ENCODE results near the gene ALDOA. TPM values are rescaled to one million over a fixed set of nuclear protein-coding genes. Genes with fewer than 3 reads are reported as not detected.
"Not testable (repeated sequence)": the region's sequence is repeated elsewhere in the genome, so short reads cannot be mapped to it uniquely, and the experiment has no call there.

The ALDOA gene
- total RNA-seq, 1 donor, result 343 TPM

DNA sequence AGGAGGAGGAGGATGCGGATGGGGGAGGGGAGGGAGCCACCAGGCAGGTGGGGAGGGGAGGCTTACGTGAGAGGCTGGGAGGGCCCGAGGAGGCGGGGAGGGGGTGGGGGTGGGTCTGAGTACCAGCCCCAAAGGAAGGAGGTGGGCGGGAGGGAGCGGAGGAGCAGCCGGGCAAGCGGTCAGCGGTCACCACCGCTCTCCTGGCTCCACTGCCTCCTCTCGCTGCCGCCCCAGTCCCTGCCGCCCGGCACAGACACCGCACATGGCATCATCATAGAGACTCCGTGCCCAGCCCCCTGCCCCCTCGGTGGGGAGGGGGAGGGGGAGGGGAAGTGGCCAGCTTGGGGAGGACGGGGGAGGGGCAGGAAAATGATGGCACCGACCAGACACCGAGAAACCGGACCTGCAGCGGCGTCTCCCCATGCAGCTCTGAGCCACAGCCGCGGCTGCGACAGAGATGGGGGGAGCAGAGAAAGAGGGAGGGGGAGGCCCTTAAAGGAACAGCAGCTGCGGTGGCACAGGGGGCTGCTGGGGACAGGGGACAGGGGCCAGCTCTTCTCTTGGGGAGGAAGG lies 34.6 kb upstream of the ALDOA start, which contains the start of gene TLCD3B:
TSS of gene TLCD3B (minus strand) at position 431 of the 573 bp plus-strand sequence. CDS start 744 bp downstream, outside the sequence.
- no peak within 1 kb of the TSS for H3K4me3 ChIP-seq (ENCODE audit: low read length)
- H3K4me1 ChIP-seq (ENCODE audit: insufficient read depth, low read length), result no peaks in the 10 kb centered on the region
- H3K27me3 ChIP-seq (ENCODE audit: insufficient read depth, low read length), result peaks cover 26% of the 10 kb centered on the region
- H3K9me3 ChIP-seq (ENCODE audit: low read depth, low read length), result no peaks in the 10 kb centered on the region

- H3K27me3 ChIP-seq (ENCODE audit: insufficient read depth, low read length), result peaks cover 26% of the 10 kb centered on the region
- no peaks in the 10 kb centered on the region for H3K4me1 ChIP-seq (ENCODE audit: insufficient read depth, low read length)
- H3K9me3 ChIP-seq (ENCODE audit: low read depth, low read length), result no peaks in the 10 kb centered on the region
- H3K4me3 ChIP-seq (ENCODE audit: low read length), result no peak overlapping the region
Measured at GRCh38 chr16:30031477-30031918, 34.1 kb upstream of the ALDOA start.

GRCh38 chr16:30032083-30032819 lies 33.3 kb upstream of the ALDOA start:
- no peaks in the 10 kb centered on the region for H3K9me3 ChIP-seq (ENCODE audit: low read depth, low read length)
- H3K27me3 ChIP-seq (ENCODE audit: insufficient read depth, low read length), result peaks cover 26% of the 10 kb centered on the region
- H3K4me1 ChIP-seq (ENCODE audit: insufficient read depth, low read length), result no peaks in the 10 kb centered on the region
- H3K4me3 ChIP-seq (ENCODE audit: low read length), result no peak overlapping the region

DNA sequence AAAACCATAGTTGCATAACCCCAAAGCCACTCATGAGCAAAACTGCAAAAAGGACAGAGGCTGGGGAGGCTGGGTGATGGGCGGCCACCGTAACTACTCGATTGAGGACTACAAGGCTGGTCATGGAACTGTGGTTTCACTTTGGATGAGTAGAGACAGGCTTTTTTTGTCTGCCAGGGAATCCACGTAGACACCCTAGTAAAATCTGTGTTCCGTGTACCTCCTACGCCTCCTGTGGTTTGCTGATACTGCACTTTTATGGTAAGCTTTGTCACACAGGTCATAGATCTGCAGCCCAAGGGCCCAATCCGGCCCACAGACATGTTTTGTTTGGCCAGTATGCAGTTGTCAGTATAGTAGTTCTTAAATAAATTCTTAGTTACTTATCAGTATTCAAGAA lies 32.3 kb upstream of the ALDOA start:
- Histone ChIP-seq H3K9me3 (ENCODE audit: low read depth, low read length) (no peaks in the 10 kb centered on the region), H3K4me3 (ENCODE audit: low read length) (no peak overlapping the region), H3K4me1 (ENCODE audit: insufficient read depth, low read length) (no peaks in the 10 kb centered on the region), H3K27me3 (ENCODE audit: insufficient read depth, low read length) (peaks cover 26% of the 10 kb centered on the region)

- Histone ChIP-seq H3K4me3 (ENCODE audit: low read length) (no peak overlapping the region), H3K9me3 (ENCODE audit: low read depth, low read length) (no peaks in the 10 kb centered on the region), H3K27me3 (ENCODE audit: insufficient read depth, low read length) (no peaks in the 10 kb centered on the region), H3K4me1 (ENCODE audit: insufficient read depth, low read length) (no peaks in the 10 kb centered on the region)
Measured at GRCh38 chr16:30040221-30040620, 25.3 kb upstream of the ALDOA start.

GRCh38 chr16:30040690-30041089 lies 24.9 kb upstream of the ALDOA start:
- H3K9me3 ChIP-seq (ENCODE audit: low read depth, low read length); H3K27me3 ChIP-seq (ENCODE audit: insufficient read depth, low read length); H3K4me1 ChIP-seq (ENCODE audit: insufficient read depth, low read length); H3K4me3 ChIP-seq (ENCODE audit: low read length): not testable (repeated sequence)

GRCh38 chr16:30041841-30042240 lies 23.7 kb upstream of the ALDOA start:
- Histone ChIP-seq H3K27me3 (ENCODE audit: insufficient read depth, low read length) (no peaks in the 10 kb centered on the region), H3K9me3 (ENCODE audit: low read depth, low read length) (no peaks in the 10 kb centered on the region), H3K4me1 (ENCODE audit: insufficient read depth, low read length) (no peaks in the 10 kb centered on the region), H3K4me3 (ENCODE audit: low read length) (no peak overlapping the region)

DNA sequence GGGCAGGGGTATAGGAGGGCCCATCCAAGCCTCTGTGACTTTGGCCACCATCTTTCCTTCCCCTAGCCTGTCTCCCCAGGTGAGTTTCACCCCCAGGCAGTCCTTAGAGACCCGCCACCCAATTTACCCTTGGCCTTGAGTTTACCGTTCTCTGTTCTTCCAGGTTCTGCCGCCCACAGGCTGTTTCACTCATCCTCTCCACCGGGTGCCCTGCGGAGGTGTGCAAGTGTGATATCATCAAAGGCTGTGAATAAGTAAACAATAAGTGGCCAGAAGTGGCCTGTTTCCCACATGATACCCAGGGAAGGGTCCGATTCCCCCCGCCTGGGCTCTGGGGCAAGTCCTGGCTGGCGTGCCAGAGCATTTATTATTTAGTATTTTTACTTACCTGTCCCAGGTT lies 19.4 kb upstream of the ALDOA start:
- no peak overlapping the region for H3K4me3 ChIP-seq (ENCODE audit: low read length)
- no peaks in the 10 kb centered on the region for H3K9me3 ChIP-seq (ENCODE audit: low read depth, low read length)
- H3K4me1 ChIP-seq (ENCODE audit: insufficient read depth, low read length), result no peaks in the 10 kb centered on the region
- no peaks in the 10 kb centered on the region for H3K27me3 ChIP-seq (ENCODE audit: insufficient read depth, low read length)

DNA sequence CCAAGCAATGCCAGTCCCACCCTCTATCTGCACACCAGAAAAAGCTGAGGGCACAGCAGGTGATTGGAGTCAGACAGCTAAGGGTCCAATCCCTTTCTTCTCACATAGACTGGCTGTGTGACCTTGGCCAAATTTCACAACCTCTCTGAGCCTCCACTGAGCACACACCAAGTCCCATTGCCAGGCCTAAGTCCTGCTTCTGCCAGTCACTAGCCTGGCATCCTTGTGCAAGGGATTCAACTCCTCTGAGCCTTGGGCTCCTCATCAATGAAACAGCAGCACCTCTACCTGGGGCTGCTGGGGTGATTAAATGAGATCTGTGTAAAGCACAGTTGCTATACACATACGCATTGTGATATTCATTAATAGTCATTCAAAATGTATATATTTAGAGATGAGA lies 19.0 kb upstream of the ALDOA start:
- Histone ChIP-seq H3K4me1 (ENCODE audit: insufficient read depth, low read length) (no peaks in the 10 kb centered on the region), H3K4me3 (ENCODE audit: low read length) (no peak overlapping the region), H3K9me3 (ENCODE audit: low read depth, low read length) (no peaks in the 10 kb centered on the region), H3K27me3 (ENCODE audit: insufficient read depth, low read length) (no peaks in the 10 kb centered on the region)

- H3K27me3 ChIP-seq (ENCODE audit: insufficient read depth, low read length), result no peaks in the 10 kb centered on the region
- H3K4me3 ChIP-seq (ENCODE audit: low read length), result no peak overlapping the region
- no peaks in the 10 kb centered on the region for H3K9me3 ChIP-seq (ENCODE audit: low read depth, low read length)
- H3K4me1 ChIP-seq (ENCODE audit: insufficient read depth, low read length), result peaks cover 17% of the 10 kb centered on the region
Measured at GRCh38 chr16:30049871-30050270, 15.7 kb upstream of the ALDOA start.

DNA sequence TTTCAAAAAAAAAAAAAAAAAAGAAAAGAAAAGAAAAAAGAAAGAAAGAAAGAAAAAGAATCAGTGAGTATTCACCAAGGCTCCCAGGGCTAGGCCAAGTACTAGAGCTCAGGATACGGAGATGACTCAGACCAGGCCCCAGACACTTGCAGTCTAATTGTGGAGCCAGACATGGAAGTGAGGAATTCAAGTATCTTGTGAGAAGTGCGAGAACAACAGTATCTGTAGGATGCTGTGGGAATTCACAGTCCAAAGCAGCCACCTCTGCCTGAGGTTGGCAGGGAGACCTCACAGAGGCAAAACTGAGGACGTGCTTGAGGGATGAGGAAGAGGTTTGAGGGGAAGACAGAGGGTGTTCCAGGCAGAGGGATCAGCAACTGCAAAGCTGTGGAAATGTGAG lies 14.0 kb upstream of the ALDOA start:
- Histone ChIP-seq H3K4me3 (ENCODE audit: low read length) (no peak overlapping the region), H3K27me3 (ENCODE audit: insufficient read depth, low read length) (no peaks in the 10 kb centered on the region), H3K9me3 (ENCODE audit: low read depth, low read length) (no peaks in the 10 kb centered on the region), H3K4me1 (ENCODE audit: insufficient read depth, low read length) (peaks cover 19% of the 10 kb centered on the region)

- H3K4me3 ChIP-seq (ENCODE audit: low read length), result peak overlapping the region; percentile 44
- H3K9me3 ChIP-seq (ENCODE audit: low read depth, low read length), result no peaks in the 10 kb centered on the region
- peaks cover 19% of the 10 kb centered on the region for H3K4me1 ChIP-seq (ENCODE audit: insufficient read depth, low read length)
- H3K27me3 ChIP-seq (ENCODE audit: insufficient read depth, low read length), result no peaks in the 10 kb centered on the region
Measured at GRCh38 chr16:30052671-30053372, 12.7 kb upstream of the ALDOA start.

DNA sequence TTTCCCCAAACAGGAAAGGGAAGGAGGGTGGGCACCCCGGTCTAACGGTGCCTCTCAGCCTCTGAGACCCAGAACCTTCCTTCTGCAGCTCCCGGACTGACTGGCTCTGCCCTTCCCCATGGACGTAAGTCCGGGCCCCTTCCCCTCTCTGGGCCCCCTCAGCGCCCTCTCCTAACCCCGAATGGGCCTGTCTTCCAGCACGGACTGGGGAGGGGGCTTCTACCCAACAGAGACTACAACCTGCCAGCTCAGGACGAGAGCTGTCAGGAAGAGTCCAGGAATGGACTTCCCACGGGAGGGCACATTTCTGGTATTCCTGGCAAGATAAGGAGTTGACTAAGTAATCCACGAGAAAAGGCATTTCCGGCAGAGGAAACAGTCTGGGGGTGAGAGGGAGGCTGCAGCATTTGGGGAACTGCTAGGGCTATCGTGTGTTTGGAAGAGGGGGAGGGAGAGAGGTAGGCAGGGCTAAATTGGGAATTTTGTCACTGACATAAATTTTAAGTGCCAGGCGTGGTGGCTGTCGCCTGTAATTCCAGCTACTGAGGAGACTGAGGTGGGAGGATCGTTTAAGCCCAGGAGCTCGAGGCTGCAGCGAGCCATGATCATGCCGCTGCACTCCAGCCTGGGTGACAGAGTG lies 12.1 kb upstream of the ALDOA start:
- Histone ChIP-seq H3K27me3 (ENCODE audit: insufficient read depth, low read length) (no peaks in the 10 kb centered on the region), H3K4me1 (ENCODE audit: insufficient read depth, low read length) (peaks cover 19% of the 10 kb centered on the region), H3K4me3 (ENCODE audit: low read length) (peak overlapping the region; percentile 44), H3K9me3 (ENCODE audit: low read depth, low read length) (no peaks in the 10 kb centered on the region)

- no peak overlapping the region for H3K4me3 ChIP-seq (ENCODE audit: low read length)
- H3K9me3 ChIP-seq (ENCODE audit: low read depth, low read length), result no peaks in the 10 kb centered on the region
- H3K4me1 ChIP-seq (ENCODE audit: insufficient read depth, low read length), result peaks cover 19% of the 10 kb centered on the region
- no peaks in the 10 kb centered on the region for H3K27me3 ChIP-seq (ENCODE audit: insufficient read depth, low read length)
Measured at GRCh38 chr16:30054451-30054850, 11.1 kb upstream of the ALDOA start.

GRCh38 chr16:30054959-30055553 lies 10.5 kb upstream of the ALDOA start:
- Histone ChIP-seq H3K4me1 (ENCODE audit: insufficient read depth, low read length) (peaks cover 19% of the 10 kb centered on the region), H3K4me3 (ENCODE audit: low read length) (no peak overlapping the region), H3K9me3 (ENCODE audit: low read depth, low read length) (no peaks in the 10 kb centered on the region), H3K27me3 (ENCODE audit: insufficient read depth, low read length) (no peaks in the 10 kb centered on the region)

Data from mononuclear cell (primary cell).